ENCODE measurements around the gene PRRT3. TPM values are rescaled to one million over a fixed set of nuclear protein-coding genes. Genes with fewer than 3 reads are reported as not detected.
A peak's percentile ranks its signal among the peaks of the same experiment; 100 is the strongest.

Gene PRRT3
- total and polyA plus RNA-seq, 9 of the 15 experiments (the other 6 are each of a cell fraction or from before 2014, with no cell fraction given): 0.06 to 1.9 (median 1.2) TPM

GRCh38 chr3:9912294-9912935 lies 39.8 kb downstream of the PRRT3 start (continued):
- TF ChIP-seq PRDM10 (IDR thresholded peaks at IDR 0.05; ENCODE audit: partially characterized antibody) (peak; percentile 5), DPF2 (IDR thresholded peaks at IDR 0.05) (peak; percentile 77), TAF15 (IDR thresholded peaks at IDR 0.05; ENCODE audit: low read depth, low read length) (no peak), CTBP1 (IDR thresholded peaks at IDR 0.05; ENCODE audit: borderline replicate concordance) (peak; percentile 54; the same call in 1 of the 2 replicates), TRIM24 (IDR thresholded peaks at IDR 0.05) (0 out of 4 replicates have a peak, but pooled peaks have one; percentile 39 to 56), HMBOX1 (IDR thresholded peaks at IDR 0.05) (peak; percentile 68), CBFA2T3 (IDR thresholded peaks at IDR 0.05) (peak; percentile 21; the same call in 1 of the 2 replicates), CEBPG (CRISPR knock-in tag; IDR thresholded peaks at IDR 0.05) (peak; percentile 72; the same call in 1 of the 2 replicates), CEBPG (tag; conservative IDR thresholded peaks at IDR 0.05 in 1 of 2, IDR thresholded peaks at IDR 0.05 in 1 of 2) (peak; percentile 81 to 94), BRD4 (IDR thresholded peaks at IDR 0.05) (no peak), MAFF (IDR thresholded peaks at IDR 0.05; ENCODE audit: low read length) (peak; percentile 90), ZBTB40 (IDR thresholded peaks at IDR 0.05) (peak; percentile 31; the same call in 1 of the 2 replicates), ZBTB40 (CRISPR knock-in tag; IDR thresholded peaks at IDR 0.05) (no peak), SAFB2 (IDR thresholded peaks at IDR 0.05; ENCODE audit: borderline replicate concordance, low read depth, low read length, severe bottlenecking) (no peak), TCF15 (CRISPR knock-in tag; IDR thresholded peaks at IDR 0.05) (no peak)

Measured in K562 (cell line).